Erythroblast (primary cell): ENCODE measurements around the gene RNF186.

Experiments used
- GATA1 ChIP-seq: IDR thresholded peaks from 2 replicates; pipeline ENCODE4 v1.6.1; 2011; ENCODE audit warnings: low read depth, mild to moderate bottlenecking, control low read depth, low read length, moderate library complexity
- POLR2A ChIP-seq: IDR thresholded peaks from 2 replicates; pipeline ENCODE4 v1.6.1; 2011; ENCODE audit warnings: mild to moderate bottlenecking, low read length

DNA sequence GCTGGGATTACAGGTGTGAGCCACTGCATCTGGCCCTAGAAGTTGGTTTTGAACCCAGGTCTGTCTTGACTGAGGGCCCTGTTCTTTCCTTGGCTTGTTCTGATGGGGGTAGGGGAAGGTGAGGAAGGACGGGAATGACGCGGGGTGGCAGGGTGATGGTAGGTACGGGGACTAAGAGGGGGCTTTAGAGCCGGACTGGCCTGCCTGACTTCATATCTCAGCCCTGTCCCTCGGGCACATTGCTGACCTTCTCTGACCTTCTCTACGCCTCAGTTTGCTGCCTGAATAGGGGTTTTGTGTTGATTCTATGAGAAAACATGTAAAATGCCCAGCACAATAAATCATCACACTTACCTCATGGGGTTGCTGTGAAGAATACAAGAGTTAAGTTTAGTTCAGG, 6.7 kb downstream of the RNF186 start:
- TF ChIP-seq POLR2A (no peak), GATA1 (no peak)
